HepG2 (cell line): Measurements from ENCODE around the gene CELSR2.

ENCODE experiments used
- BHLHE40 ChIP-seq: IDR thresholded peaks from 2 replicates; pipeline ENCODE4 v1.6.1; 2011; ENCODE audit warnings: low read length, improper control_type of control experiment
- EZH2 ChIP-seq: conservative IDR thresholded peaks from 2 replicates; pipeline ENCODE4 v1.6.1; 2012; ENCODE audit warnings: mild to moderate bottlenecking, low read depth, low read length, moderate library complexity
- KDM5A ChIP-seq: fragments of 200-600 bp; sonication (generic); IDR thresholded peaks from 2 replicates; pipeline ENCODE4 v1.7.0; 2018; ENCODE audit warnings: antibody characterized with exemption, mild to moderate bottlenecking, low read length, borderline replicate concordance
- PHF8 ChIP-seq: sonication (generic); formaldehyde crosslinking; IDR thresholded peaks from 2 replicates; pipeline ENCODE4 v1.5.0; 2020; ENCODE audit warnings: missing genetic modification reagents
- POLR2AphosphoS2 ChIP-seq: IDR thresholded peaks from 2 replicates; pipeline ENCODE4 v1.6.1; 2011; ENCODE audit warnings: low read depth, low read length, improper control_type of control experiment
- TF ChIP-seq, protein P1 (sequence below): sonication (generic); formaldehyde crosslinking; IDR thresholded peaks from 2 replicates; pipeline ENCODE4 v1.5.0; 2020; ENCODE audit warnings: mild to moderate bottlenecking, missing genetic modification reagents, moderate library complexity

DNA sequence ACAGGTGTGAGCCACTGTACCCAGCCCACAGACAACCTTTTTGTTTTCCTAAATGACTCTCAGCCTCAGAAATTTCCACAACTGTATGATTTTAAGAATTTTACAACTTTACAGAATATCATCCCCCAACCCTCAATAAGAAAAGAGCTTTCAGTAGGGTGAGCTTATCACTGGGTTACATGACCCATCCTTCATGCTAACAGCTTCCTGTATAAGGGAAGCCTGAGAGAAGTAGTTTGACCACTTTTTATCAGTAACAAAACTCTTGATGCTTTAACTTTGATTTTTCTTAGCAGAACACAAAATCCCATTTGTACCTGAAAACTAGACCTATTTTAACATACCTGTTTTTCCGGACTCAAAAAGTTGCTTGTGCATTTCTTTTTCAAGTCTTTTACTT is 67.2 kb downstream of the CELSR2 start:
- no peak for TF ChIP-seq PHF8 (CRISPR knock-in tag)
- TF ChIP-seq KDM5A: no peak
- TF ChIP-seq, protein P1, sequence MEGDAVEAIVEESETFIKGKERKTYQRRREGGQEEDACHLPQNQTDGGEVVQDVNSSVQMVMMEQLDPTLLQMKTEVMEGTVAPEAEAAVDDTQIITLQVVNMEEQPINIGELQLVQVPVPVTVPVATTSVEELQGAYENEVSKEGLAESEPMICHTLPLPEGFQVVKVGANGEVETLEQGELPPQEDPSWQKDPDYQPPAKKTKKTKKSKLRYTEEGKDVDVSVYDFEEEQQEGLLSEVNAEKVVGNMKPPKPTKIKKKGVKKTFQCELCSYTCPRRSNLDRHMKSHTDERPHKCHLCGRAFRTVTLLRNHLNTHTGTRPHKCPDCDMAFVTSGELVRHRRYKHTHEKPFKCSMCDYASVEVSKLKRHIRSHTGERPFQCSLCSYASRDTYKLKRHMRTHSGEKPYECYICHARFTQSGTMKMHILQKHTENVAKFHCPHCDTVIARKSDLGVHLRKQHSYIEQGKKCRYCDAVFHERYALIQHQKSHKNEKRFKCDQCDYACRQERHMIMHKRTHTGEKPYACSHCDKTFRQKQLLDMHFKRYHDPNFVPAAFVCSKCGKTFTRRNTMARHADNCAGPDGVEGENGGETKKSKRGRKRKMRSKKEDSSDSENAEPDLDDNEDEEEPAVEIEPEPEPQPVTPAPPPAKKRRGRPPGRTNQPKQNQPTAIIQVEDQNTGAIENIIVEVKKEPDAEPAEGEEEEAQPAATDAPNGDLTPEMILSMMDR: no peak
- no peak for TF ChIP-seq BHLHE40
- TF ChIP-seq POLR2AphosphoS2: no peak
- TF ChIP-seq EZH2: no peak
